ENCODE data around the gene H19.

Gene H19

GRCh38 chr11:1982873-1983600 is 14.6 kb downstream of the H19 start:
- no peak for DNase-seq (ENCODE audit: low spot score)

GRCh38 chr11:1979607-1980006 is 18.0 kb downstream of the H19 start:
- DNase-seq (ENCODE audit: low spot score), result no peak

GRCh38 chr11:1978720-1979473 is 18.7 kb downstream of the H19 start:
- no peak for DNase-seq (ENCODE audit: low spot score)

- no peak for DNase-seq (ENCODE audit: low spot score)
These were observed 22.5 kb downstream of the H19 start for GRCh38 chr11:1975185-1975584.

GRCh38 chr11:1970956-1971355 is 26.7 kb downstream of the H19 start:
- DNase-seq (ENCODE audit: low spot score), result no peak

- DNase-seq (ENCODE audit: low spot score), result no peak
These were observed 27.9 kb downstream of the H19 start for GRCh38 chr11:1969776-1970175.

GRCh38 chr11:1969035-1969434 is 28.6 kb downstream of the H19 start:
- no peak for DNase-seq (ENCODE audit: low spot score)

GRCh38 chr11:1968454-1969002 is 29.1 kb downstream of the H19 start:
- DNase-seq (ENCODE audit: low spot score), result no peak

GRCh38 chr11:1967641-1968225 is 29.9 kb downstream of the H19 start:
- no peak for DNase-seq (ENCODE audit: low spot score)

- no peak for DNase-seq (ENCODE audit: low spot score)
These were observed 31.1 kb downstream of the H19 start for GRCh38 chr11:1966531-1966930.

- DNase-seq (ENCODE audit: low spot score), result no peak
These were observed 32.7 kb downstream of the H19 start for GRCh38 chr11:1964955-1965354.

GRCh38 chr11:1964348-1964747 is 33.3 kb downstream of the H19 start:
- DNase-seq (ENCODE audit: low spot score), result no peak

GRCh38 chr11:1963864-1964263 is 33.8 kb downstream of the H19 start:
- DNase-seq (ENCODE audit: low spot score), result no peak

- DNase-seq (ENCODE audit: low spot score), result no peak
These were observed 37.9 kb downstream of the H19 start for GRCh38 chr11:1959786-1960185.

GRCh38 chr11:1958367-1958766 is 39.3 kb downstream of the H19 start:
- DNase-seq (ENCODE audit: low spot score), result no peak

- no peak for DNase-seq (ENCODE audit: low spot score)
These were observed 44.0 kb downstream of the H19 start for GRCh38 chr11:1953489-1954266.

GRCh38 chr11:1952806-1953482 is 44.7 kb downstream of the H19 start:
- DNase-seq (ENCODE audit: low spot score), result no peak

GRCh38 chr11:1949922-1950321 is 47.7 kb downstream of the H19 start:
- DNase-seq (ENCODE audit: low spot score), result no peak

GRCh38 chr11:1949302-1949701 is 48.3 kb downstream of the H19 start:
- DNase-seq (ENCODE audit: low spot score), result no peak

GRCh38 chr11:1948389-1948788 is 49.3 kb downstream of the H19 start:
- DNase-seq (ENCODE audit: low spot score), result no peak

- DNase-seq (ENCODE audit: low spot score), result no peak
These were observed 49.9 kb downstream of the H19 start for GRCh38 chr11:1947592-1948237.
